ENCODE measurements around the gene SMARCC2.

DNA sequence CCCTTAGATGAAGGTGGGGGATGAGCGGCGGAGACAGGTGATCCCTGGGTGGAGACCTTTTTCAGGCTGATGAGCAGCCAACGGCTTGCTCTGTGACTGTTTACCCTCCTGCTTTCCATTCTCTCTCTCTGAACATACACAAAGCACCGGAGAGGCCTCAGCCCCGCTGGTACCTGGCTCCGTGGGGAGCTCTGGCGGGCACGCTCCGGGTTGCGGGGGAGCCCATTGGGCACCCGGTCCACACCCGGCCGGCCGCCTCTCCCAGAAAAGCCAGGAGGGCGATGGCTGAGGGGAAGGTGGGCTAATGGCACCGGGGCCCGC, 545 bp downstream of the SMARCC2 start:
- TF ChIP-seq, protein P1, sequence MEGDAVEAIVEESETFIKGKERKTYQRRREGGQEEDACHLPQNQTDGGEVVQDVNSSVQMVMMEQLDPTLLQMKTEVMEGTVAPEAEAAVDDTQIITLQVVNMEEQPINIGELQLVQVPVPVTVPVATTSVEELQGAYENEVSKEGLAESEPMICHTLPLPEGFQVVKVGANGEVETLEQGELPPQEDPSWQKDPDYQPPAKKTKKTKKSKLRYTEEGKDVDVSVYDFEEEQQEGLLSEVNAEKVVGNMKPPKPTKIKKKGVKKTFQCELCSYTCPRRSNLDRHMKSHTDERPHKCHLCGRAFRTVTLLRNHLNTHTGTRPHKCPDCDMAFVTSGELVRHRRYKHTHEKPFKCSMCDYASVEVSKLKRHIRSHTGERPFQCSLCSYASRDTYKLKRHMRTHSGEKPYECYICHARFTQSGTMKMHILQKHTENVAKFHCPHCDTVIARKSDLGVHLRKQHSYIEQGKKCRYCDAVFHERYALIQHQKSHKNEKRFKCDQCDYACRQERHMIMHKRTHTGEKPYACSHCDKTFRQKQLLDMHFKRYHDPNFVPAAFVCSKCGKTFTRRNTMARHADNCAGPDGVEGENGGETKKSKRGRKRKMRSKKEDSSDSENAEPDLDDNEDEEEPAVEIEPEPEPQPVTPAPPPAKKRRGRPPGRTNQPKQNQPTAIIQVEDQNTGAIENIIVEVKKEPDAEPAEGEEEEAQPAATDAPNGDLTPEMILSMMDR (conservative IDR thresholded peaks at IDR 0.05 in 1 of 2, IDR thresholded peaks at IDR 0.05 in 1 of 2; ENCODE audit: low read depth in 1 of 2, low read length in 2 of 2), result no peak
- no peak for TF ChIP-seq EZH2 (IDR thresholded peaks at IDR 0.05; ENCODE audit: low read length, missing control alignments)

All from fibroblast of lung (primary cell).